H9 (cell line): Measurements from ENCODE around the gene ADAM17. TPM values are rescaled to one million over a fixed set of nuclear protein-coding genes. Genes with fewer than 3 reads are reported as not detected.

Experiments
- DNase-seq: peaks from one replicate; pipeline ENCODE4 v3.0.0-alpha.2; 2017
- H2AFZ ChIP-seq: one replicate; pipeline ENCODE4 v1.6.1; 2013; ENCODE audit warnings: mild to moderate bottlenecking, low read length, control low read depth, moderate library complexity
- H2AK5ac ChIP-seq: 2 replicates; pipeline ENCODE4 v1.6.1; 2013; ENCODE audit warnings: low read length, control low read depth, mixed read lengths; ENCODE audit not compliant: insufficient read length
- H2BK120ac ChIP-seq: one replicate; pipeline ENCODE4 v1.6.1; 2013; ENCODE audit warnings: low read depth, mild to moderate bottlenecking, low read length, control low read depth, inconsistent platforms; ENCODE audit not compliant: poor library complexity, severe bottlenecking
- H2BK12ac ChIP-seq: 2 replicates; pipeline ENCODE4 v1.6.1; 2013; ENCODE audit warnings: low read length, control low read depth, mixed read lengths, low read depth; ENCODE audit not compliant: insufficient read length
- H2BK15ac ChIP-seq: 2 replicates; pipeline ENCODE4 v1.6.1; 2013; ENCODE audit warnings: low read depth, low read length, control low read depth
- H2BK20ac ChIP-seq: one replicate; pipeline ENCODE4 v1.6.1; 2013; ENCODE audit warnings: low read depth, mild to moderate bottlenecking, low read length, control low read depth, inconsistent platforms; ENCODE audit not compliant: poor library complexity, severe bottlenecking
- H2BK5ac ChIP-seq: 2 replicates; pipeline ENCODE4 v1.6.1; 2013; ENCODE audit warnings: low read length, control low read depth, mixed read lengths; ENCODE audit not compliant: insufficient read length
- H3K14ac ChIP-seq: 2 replicates; pipeline ENCODE4 v1.6.1; 2013; ENCODE audit warnings: low read length, control low read depth; ENCODE audit not compliant: insufficient read depth
- H3K18ac ChIP-seq: 2 replicates; pipeline ENCODE4 v1.6.1; 2013; ENCODE audit warnings: low read depth, mild to moderate bottlenecking, mixed read lengths, low read length, control low read depth; ENCODE audit not compliant: insufficient read length
- H3K23ac ChIP-seq: 2 replicates; pipeline ENCODE4 v1.6.1; 2013; ENCODE audit warnings: low read length, control low read depth, mixed read lengths, low read depth; ENCODE audit not compliant: insufficient read length
- H3K23me2 ChIP-seq: 2 replicates; pipeline ENCODE4 v1.6.1; 2013; ENCODE audit warnings: low read depth, mild to moderate bottlenecking, mixed read lengths, low read length, control low read depth; ENCODE audit not compliant: insufficient read length, poor library complexity, severe bottlenecking
- H3K27ac ChIP-seq: 2 replicates; pipeline ENCODE4 v1.5.1; 2013; ENCODE audit warnings: low read length, control low read depth, mixed read lengths, low read depth; ENCODE audit not compliant: insufficient read length
- H3K27me3 ChIP-seq: 2 replicates; pipeline ENCODE4 v1.6.1; 2013; ENCODE audit warnings: low read length, control low read depth, inconsistent platforms; ENCODE audit not compliant: insufficient read depth
- H3K4ac ChIP-seq: 2 replicates; pipeline ENCODE4 v1.6.1; 2013; ENCODE audit warnings: low read depth, mild to moderate bottlenecking, control low read depth, inconsistent platforms, low read length, moderate library complexity
- H3K4me1 ChIP-seq: 2 replicates; pipeline ENCODE4 v1.6.1; 2013; ENCODE audit warnings: low read length, control low read depth, inconsistent platforms; ENCODE audit not compliant: insufficient read depth
- H3K4me2 ChIP-seq: 2 replicates; pipeline ENCODE4 v1.6.1; 2013; ENCODE audit warnings: low read length, control low read depth, mixed read lengths; ENCODE audit not compliant: insufficient read length, insufficient read depth
- H3K56ac ChIP-seq: 2 replicates; pipeline ENCODE4 v1.6.1; 2013; ENCODE audit warnings: low read depth, mild to moderate bottlenecking, mixed read lengths, low read length, control low read depth; ENCODE audit not compliant: insufficient read length
- H3K79me1 ChIP-seq: 2 replicates; pipeline ENCODE4 v1.6.1; 2013; ENCODE audit warnings: low read depth, mild to moderate bottlenecking, moderate library complexity, low read length, control low read depth, inconsistent platforms; ENCODE audit not compliant: insufficient read depth, poor library complexity, severe bottlenecking
- H3K79me2 ChIP-seq: 2 replicates; pipeline ENCODE4 v1.6.1; 2013; ENCODE audit warnings: low read length, control low read depth, inconsistent platforms; ENCODE audit not compliant: insufficient read depth
- H3K9ac ChIP-seq: 2 replicates; pipeline ENCODE4 v1.6.1; 2013; ENCODE audit warnings: low read length, control low read depth, mixed read lengths; ENCODE audit not compliant: insufficient read length; ENCODE audit errors: extremely low read depth
- H3K9me3 ChIP-seq: one replicate; pipeline ENCODE4 v1.6.1; 2013; ENCODE audit warnings: low read depth, low read length, inconsistent platforms; ENCODE audit not compliant: control insufficient read depth
- H3T11ph ChIP-seq: one replicate; pipeline ENCODE4 v1.6.1; 2013; ENCODE audit warnings: mild to moderate bottlenecking, low read length, control low read depth, inconsistent platforms
- H4K20me1 ChIP-seq: one replicate; pipeline ENCODE4 v1.6.1; 2013; ENCODE audit not compliant: control insufficient read depth, insufficient read length, insufficient read depth
- H4K5ac ChIP-seq: 2 replicates; pipeline ENCODE4 v1.6.1; 2013; ENCODE audit warnings: low read depth, mild to moderate bottlenecking, mixed read lengths, low read length, control low read depth; ENCODE audit not compliant: insufficient read length
- H4K8ac ChIP-seq: replicated peaks from 2 replicates; pipeline ENCODE4 v1.6.1; 2013; ENCODE audit warnings: low read length, control low read depth, mixed read lengths, low read depth; ENCODE audit not compliant: insufficient read length
- H4K91ac ChIP-seq: 2 replicates; pipeline ENCODE4 v1.6.1; 2013; ENCODE audit warnings: low read depth, mild to moderate bottlenecking, moderate library complexity, mixed read lengths, low read length, control low read depth; ENCODE audit not compliant: insufficient read length
- H3K27ac Mint-ChIP-seq, 3 experiments: 2 replicates in 2 of 3; 3 replicates in 1 of 3; pipeline ENCODE4 v1.8.0; 2020 to 2021; ENCODE audit warnings: mixed read lengths in 3 of 3, mild to moderate bottlenecking in 1 of 3, moderate library complexity in 1 of 3
- H3K27me3 Mint-ChIP-seq: 2 replicates; pipeline ENCODE4 v1.8.0; 2021; ENCODE audit warnings: low read depth, mild to moderate bottlenecking, moderate library complexity, mixed read lengths
- H3K36me3 Mint-ChIP-seq, 3 experiments: 2 replicates in 2 of 3; 3 replicates in 1 of 3; pipeline ENCODE4 v1.8.0; 2020 to 2021; ENCODE audit warnings: low read depth in 3 of 3, mixed read lengths in 3 of 3; ENCODE audit not compliant: insufficient read depth in 1 of 3
- H3K4me1 Mint-ChIP-seq, 2 experiments: 2 replicates each; pipeline ENCODE4 v1.8.0; 2020; ENCODE audit warnings: mixed read lengths in 2 of 2
- H3K4me3 Mint-ChIP-seq, 2 experiments: 2 replicates in 1 of 2; 3 replicates in 1 of 2; pipeline ENCODE4 v1.8.0; 2020 to 2021; ENCODE audit warnings: mild to moderate bottlenecking in 2 of 2, mixed read lengths in 2 of 2, moderate library complexity in 1 of 2
- H3K9me3 Mint-ChIP-seq, 2 experiments: 2 replicates in 1 of 2; 3 replicates in 1 of 2; pipeline ENCODE4 v1.8.0; 2020; ENCODE audit warnings: mild to moderate bottlenecking in 2 of 2, mixed read lengths in 2 of 2, moderate library complexity in 1 of 2
- WGBS: extraction: QIAGEN DNeasy Blood & Tissue Kit; methylation state at CpG from one replicate; pipeline ENCODE4 v1.1.7; 2013; ENCODE audit warnings: missing lambda C conversion rate, low lambda C conversion rate, mixed read lengths; ENCODE audit not compliant: insufficient read length; ENCODE audit errors: extremely low coverage; 5-methylcytosine and 5-hydroxymethylcytosine counted together
- total RNA-seq: library from RNA; stranded (reverse); gene quantifications from 2 replicates; pipeline ENCODE4 v1.2.1, GENCODE V29; 2021
- TF ChIP-seq, protein P1 (sequence below): fragments of 200-600 bp; sonication (generic); conservative IDR thresholded peaks from 3 replicates; pipeline ENCODE4 v1.8.0; 2021; ENCODE audit warnings: antibody characterized with exemption, mild to moderate bottlenecking

ADAM17 gene
- total RNA-seq, 1 experiment from 2014 or later, result 26.3 TPM

DNA sequence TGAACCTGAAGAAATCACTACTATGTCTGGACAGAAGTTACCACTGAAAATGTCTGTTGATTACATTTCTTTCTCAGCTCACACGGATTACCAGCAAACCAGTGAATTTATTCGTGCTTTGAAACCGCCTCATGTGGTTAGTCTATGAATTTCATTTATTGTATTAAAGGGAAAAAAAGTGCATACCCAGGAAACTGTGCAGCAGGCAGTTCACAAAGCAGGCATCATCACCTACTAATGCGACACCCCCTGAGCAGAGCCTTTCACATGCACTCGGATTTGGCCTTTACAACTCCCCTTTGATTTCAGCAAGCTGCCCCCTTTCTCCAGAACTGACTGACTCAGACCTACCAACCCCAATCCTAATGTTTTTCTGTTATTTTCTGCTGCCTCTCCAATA is 112.1 kb downstream of the ADAM17 start:
- H3K23ac ChIP-seq, result no peak overlapping the region
- no peak overlapping the region for H2AK5ac ChIP-seq
- H3K4ac ChIP-seq, result no peak overlapping the region
- no peak overlapping the region for H2BK20ac ChIP-seq
- no peak overlapping the region for H2BK12ac ChIP-seq
- H3K56ac ChIP-seq, result no peak overlapping the region
- H3K4me2 ChIP-seq, result no peak overlapping the region
- no peaks in the 10 kb centered on the region for H4K20me1 ChIP-seq
- H3K27me3 ChIP-seq, result no peaks in the 10 kb centered on the region
- TF ChIP-seq, protein P1, sequence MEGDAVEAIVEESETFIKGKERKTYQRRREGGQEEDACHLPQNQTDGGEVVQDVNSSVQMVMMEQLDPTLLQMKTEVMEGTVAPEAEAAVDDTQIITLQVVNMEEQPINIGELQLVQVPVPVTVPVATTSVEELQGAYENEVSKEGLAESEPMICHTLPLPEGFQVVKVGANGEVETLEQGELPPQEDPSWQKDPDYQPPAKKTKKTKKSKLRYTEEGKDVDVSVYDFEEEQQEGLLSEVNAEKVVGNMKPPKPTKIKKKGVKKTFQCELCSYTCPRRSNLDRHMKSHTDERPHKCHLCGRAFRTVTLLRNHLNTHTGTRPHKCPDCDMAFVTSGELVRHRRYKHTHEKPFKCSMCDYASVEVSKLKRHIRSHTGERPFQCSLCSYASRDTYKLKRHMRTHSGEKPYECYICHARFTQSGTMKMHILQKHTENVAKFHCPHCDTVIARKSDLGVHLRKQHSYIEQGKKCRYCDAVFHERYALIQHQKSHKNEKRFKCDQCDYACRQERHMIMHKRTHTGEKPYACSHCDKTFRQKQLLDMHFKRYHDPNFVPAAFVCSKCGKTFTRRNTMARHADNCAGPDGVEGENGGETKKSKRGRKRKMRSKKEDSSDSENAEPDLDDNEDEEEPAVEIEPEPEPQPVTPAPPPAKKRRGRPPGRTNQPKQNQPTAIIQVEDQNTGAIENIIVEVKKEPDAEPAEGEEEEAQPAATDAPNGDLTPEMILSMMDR, result no peak
- no peak overlapping the region for H3T11ph ChIP-seq
- H3K4me3 Mint-ChIP-seq, result no peak overlapping the region
- no peaks in the 10 kb centered on the region for H3K79me1 ChIP-seq
- no peak overlapping the region for H3K14ac ChIP-seq
- no peaks in the 10 kb centered on the region for H3K79me2 ChIP-seq
- no peak overlapping the region for H3K27ac ChIP-seq
- no peaks in the 10 kb centered on the region for H3K4me1 Mint-ChIP-seq
- no peak overlapping the region for H2BK15ac ChIP-seq
- DNase-seq, result no peak
- H4K8ac ChIP-seq, result no peak overlapping the region
- no peak overlapping the region for H2BK5ac ChIP-seq
- no peaks in the 10 kb centered on the region for H3K9me3 ChIP-seq
- H2AFZ ChIP-seq, result no peak overlapping the region
- H4K91ac ChIP-seq, result no peak overlapping the region
- H3K23me2 ChIP-seq, result no peaks in the 10 kb centered on the region
- H3K36me3 Mint-ChIP-seq, result peaks cover 42 to 75% (median 64%) of the 10 kb centered on the region in 3 experiments; a peak in 6 of 7 replicates
- H4K5ac ChIP-seq, result no peak overlapping the region
- H2BK120ac ChIP-seq, result no peak overlapping the region
- WGBS, result no CpG with 5 or more reads among the region's 5 CpGs
- H3K9ac ChIP-seq, result no peak overlapping the region
- H3K27ac Mint-ChIP-seq, result no peak overlapping the region
- H3K4me1 ChIP-seq, result no peaks in the 10 kb centered on the region
- H3K9me3 Mint-ChIP-seq, result no peaks in the 10 kb centered on the region
- H3K18ac ChIP-seq, result no peak overlapping the region
- H3K27me3 Mint-ChIP-seq, result no peaks in the 10 kb centered on the region
